Stimulated activated CD4-positive, alpha-beta T cell treated with anti-CD3 and anti-CD28 coated beads, Interleukin-4, amount 100 ng/mL, for 48 hours (primary cell): ENCODE results near the gene CABP2.
"Not testable (repeated sequence)": the region's sequence is repeated elsewhere in the genome, so short reads cannot be mapped to it uniquely, and the experiment has no call there.

Experiments
- DNase-seq, 2 donors: peaks; one replicate each; pipeline ENCODE4 v3.0.0-alpha.2; 2020; ENCODE audit warnings: low read depth in 2 of 2

The CABP2 gene

GRCh38 chr11:67522844-67523555, at the start of gene CABP2:
CABP2 (minus strand) TSS chr11:67523446; CDS start chr11:67523326, 120 bp downstream.
- no peak for DNase-seq

- DNase-seq: no peak
Observed at GRCh38 chr11:67572747-67573419, 49.6 kb upstream of the CABP2 start.

GRCh38 chr11:67572305-67572704, 49.1 kb upstream of the CABP2 start:
- no peak for DNase-seq

GRCh38 chr11:67571443-67571842, 48.2 kb upstream of the CABP2 start:
- no peak for DNase-seq

DNA sequence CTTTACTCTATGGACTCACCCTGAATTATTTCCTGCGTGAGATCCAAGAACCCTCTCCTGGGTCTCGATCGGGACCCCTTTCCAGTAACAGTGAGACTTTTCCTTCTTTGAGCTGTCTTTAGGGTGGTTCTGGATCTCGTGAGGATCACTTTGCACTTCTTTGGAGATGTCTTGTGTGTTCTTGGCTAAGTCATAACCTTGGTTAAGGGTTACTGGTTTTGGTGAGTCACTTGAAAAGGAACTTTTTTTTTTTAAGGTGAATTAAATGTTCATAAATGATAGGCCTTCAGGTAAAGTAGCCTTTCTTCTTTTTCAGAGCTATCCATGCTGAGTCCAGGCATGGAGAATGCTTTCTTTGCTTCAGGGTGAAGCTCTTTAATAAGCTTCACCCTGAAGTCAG, 41.0 kb upstream of the CABP2 start:
- no peak for DNase-seq

DNA sequence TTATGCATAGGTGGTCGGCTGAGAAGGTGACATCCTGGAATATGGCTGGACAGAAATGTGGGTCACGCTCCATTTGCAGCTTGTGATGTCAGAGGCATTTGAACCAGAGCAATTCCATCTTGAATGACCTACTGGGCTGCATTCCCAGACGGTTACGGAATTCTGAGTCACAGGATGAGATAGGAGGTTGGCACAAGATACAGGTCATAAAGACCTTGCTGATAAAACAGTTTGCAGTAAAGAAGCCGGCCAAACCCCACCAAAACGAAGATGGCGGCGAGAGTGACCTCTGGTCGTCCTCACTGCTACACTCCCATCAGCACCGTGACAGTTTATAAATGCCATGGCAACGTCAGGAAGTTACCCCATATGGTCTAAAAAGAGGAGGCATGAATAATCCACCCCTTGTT, 40.5 kb upstream of the CABP2 start:
- DNase-seq: not testable (repeated sequence)

GRCh38 chr11:67562963-67563704, 39.9 kb upstream of the CABP2 start:
- DNase-seq: no peak

GRCh38 chr11:67561971-67562619, 38.8 kb upstream of the CABP2 start:
- DNase-seq: no peak

DNA sequence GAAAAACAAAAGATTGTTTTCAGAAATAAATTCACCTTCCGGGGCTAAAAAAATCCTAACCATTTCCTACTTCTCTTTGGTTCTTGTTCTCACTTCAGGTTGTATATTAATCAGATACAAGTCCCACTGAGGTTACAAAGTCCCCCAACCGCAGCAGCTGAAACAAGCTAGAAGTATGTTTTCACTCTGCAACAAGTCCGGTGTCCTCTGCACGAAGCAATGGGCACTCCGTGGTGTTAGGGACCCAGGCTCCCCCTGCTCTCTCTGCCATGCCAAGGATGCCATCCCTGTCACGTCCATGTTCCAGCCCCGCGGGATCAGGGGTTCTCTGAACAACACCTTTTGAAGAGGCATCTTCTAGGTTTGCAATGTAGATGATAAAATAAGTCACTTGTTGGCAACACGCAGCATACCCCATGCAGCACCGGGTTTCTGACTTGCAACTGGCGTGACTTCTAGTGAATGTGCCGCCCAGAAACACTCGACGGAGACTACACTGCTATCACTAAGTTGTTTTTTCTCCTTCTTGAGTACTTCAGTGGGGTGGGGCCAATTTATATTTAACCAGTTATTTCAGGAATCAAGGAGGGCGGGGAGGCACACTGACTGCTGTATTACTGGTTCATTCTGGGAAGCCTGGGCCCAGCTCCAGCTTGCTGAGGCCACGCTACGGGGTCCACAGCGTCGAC, 35.0 kb upstream of the CABP2 start:
- DNase-seq: no peak

DNA sequence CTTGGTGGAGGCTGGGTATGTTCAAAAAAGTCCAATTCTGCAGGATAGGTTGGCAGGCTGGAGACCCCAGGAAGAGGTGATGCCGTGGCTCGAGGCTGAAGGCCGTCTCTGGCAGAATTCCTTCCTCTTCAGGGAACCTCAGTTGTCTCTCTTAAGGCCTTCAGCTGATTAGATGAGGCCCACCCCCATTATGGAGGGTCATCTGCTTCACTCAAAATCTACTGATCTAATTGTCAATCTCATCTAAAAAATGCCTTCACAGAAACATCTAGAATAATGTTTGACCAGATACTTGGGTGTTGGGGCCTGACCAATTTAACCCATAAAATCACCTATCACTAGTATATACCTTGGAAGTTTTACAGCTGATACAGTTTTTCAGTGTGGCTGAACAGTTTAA, 33.0 kb upstream of the CABP2 start:
- DNase-seq: no peak

GRCh38 chr11:67551697-67552096, 28.5 kb upstream of the CABP2 start:
- not testable (repeated sequence) for DNase-seq

GRCh38 chr11:67551127-67551526, 27.9 kb upstream of the CABP2 start:
- DNase-seq: no peak

DNA sequence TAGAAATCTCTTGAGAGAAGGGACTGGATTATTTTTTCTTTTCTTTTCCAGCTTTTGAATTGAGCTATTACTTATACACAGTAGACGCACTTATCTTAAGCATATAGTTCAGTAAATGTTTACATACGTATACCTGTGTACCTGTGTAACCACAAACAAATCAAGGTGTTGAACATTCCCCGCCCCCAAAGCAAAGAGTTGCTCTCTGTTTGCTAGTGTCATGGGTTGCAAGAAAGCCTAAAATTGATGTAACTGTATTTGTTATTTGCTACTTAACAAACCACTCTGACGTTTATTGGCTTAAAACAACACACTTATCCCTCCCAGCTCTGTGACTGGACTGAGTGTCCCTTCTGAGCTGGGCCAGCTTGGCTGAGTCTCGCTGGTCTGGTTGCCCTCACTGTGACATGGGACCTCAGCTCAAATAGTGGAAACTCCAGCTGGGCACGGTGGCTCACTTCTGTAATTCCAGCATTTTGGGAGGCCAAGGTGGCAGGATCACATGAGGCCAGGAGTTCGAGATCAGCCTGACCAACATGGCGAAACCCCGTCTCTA, 25.4 kb upstream of the CABP2 start:
- no peak for DNase-seq

GRCh38 chr11:67548112-67548511, 24.9 kb upstream of the CABP2 start:
- not testable (repeated sequence) for DNase-seq

DNA sequence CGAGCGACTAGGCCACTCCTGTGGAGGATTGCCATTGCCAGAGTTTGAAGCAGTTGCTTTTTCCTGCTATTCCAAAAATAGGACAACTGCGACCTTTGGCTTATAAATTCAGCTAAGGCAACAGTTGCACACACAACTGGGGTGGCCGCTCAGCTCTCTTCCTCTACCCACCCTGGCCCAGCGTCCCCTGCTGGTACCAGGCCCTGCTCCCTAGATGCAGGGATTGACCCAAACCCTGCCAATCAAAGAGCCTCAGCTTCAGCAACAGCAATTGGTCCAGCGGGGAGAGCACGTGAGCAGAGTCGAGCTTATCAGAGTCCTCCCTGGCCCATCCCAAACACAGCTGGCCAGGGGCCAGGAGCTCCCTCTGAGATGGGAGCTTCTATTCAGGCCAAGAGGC, 22.0 kb upstream of the CABP2 start:
- DNase-seq: no peak

- DNase-seq: no peak
Observed at GRCh38 chr11:67544616-67545242, 21.5 kb upstream of the CABP2 start.

DNA sequence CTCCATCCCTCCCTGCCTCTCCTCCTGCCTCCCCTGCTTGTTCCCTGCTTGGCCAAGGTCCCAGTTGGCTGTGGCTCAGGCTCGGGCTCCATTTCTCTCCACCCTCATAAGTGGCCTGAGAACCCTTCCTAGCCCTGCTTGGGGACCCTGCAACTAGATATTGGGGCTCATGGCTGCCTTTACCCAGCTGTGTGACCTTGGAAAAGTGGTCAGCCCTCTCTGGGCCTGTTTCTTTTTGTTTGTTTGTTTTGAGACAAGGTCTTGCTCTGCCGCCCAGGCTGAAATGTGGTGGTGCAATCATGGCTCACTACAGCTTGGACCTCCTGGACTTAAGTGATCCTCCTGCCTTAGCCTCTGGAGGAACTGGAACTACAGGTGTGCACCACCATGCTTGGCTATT, 20.3 kb upstream of the CABP2 start:
- DNase-seq: no peak

- DNase-seq: no peak
Observed at GRCh38 chr11:67542971-67543370, 19.7 kb upstream of the CABP2 start.

DNA sequence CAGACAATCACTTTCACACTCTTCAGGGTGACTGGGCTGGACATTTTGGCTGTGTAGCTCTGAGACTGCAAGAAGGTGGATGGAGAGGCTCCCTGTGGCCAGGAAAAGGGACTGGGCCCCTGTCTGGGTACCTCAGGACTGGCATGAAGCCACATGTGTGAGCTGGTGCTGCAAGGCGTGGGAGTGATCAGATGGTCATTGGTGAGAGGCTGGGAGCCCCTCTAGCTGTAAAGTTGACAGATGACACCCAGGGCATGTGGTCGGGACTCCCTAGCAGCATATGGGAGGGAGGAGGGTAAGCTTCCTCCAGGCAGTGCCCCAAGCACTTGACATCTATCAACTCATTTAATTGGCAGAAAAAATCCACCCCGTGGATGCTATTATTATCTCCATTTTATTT, 18.9 kb upstream of the CABP2 start:
- DNase-seq: no peak

DNA sequence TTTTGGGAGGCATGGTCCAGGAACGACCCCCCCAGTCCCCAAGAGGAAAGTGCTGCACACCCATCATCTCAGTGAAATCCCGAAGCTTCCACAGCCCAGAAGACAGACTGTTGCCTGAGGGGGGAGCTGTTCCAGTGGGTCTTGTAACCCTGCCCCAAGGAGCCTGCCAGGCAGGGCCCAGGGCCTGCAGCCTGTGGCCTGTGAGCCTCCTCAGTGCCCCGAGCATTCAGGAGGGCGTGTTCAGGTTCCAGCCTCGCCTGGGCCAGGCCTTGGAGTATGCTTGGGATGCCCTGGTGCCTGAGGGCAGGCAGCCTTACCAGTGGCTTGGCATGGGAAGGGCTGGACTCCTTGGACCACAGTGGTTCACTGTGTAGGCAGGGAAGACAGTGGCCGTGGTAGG, 18.0 kb upstream of the CABP2 start:
- no peak for DNase-seq

- no peak for DNase-seq
Observed at GRCh38 chr11:67539550-67539949, 16.3 kb upstream of the CABP2 start.
